HepG2 (cell line): ENCODE measurements around the gene CLTA.

Source experiments
- BHLHE40 ChIP-seq: IDR thresholded peaks from 2 replicates; pipeline ENCODE4 v1.6.1; 2011; ENCODE audit warnings: low read length, improper control_type of control experiment
- CEBPB ChIP-seq: IDR thresholded peaks from 2 replicates; pipeline ENCODE4 v1.6.1; 2011; ENCODE audit warnings: low read depth, low read length, improper control_type of control experiment, borderline replicate concordance
- EP300 ChIP-seq, 3 experiments: sonication (generic) in 1 of 3; formaldehyde crosslinking in 1 of 3; IDR thresholded peaks; 2 replicates each; pipeline versions ENCODE4 v1.5.1 to v1.6.1; 2011 to 2020; ENCODE audit warnings: low read depth in 2 of 3, low read length in 2 of 3, borderline replicate concordance in 1 of 3, improper control_type of control experiment in 1 of 3, mild to moderate bottlenecking in 1 of 3, missing genetic modification reagents in 1 of 3, moderate library complexity in 1 of 3
- HNF4A ChIP-seq: sonication (generic); formaldehyde crosslinking; IDR thresholded peaks from 2 replicates; pipeline ENCODE4 v1.4.0; 2020; ENCODE audit warnings: missing genetic modification reagents
- JDP2 ChIP-seq: sonication (generic); formaldehyde crosslinking; IDR thresholded peaks from 2 replicates; pipeline ENCODE4 v1.8.1; 2022; ENCODE audit warnings: missing genetic modification reagents, borderline replicate concordance
- SIN3A ChIP-seq: IDR thresholded peaks from 2 replicates; pipeline ENCODE4 v1.6.1; 2011; ENCODE audit warnings: low read depth, mild to moderate bottlenecking, control low read depth, low read length, borderline replicate concordance
- TF ChIP-seq, protein P1 (sequence below): sonication (generic); formaldehyde crosslinking; IDR thresholded peaks from one replicate; pipeline ENCODE4 v1.5.1; 2020; ENCODE audit warnings: mild to moderate bottlenecking, missing genetic modification reagents; ENCODE audit errors: not compliant biosample characterization
- TF ChIP-seq, protein P2 (sequence below), 2 experiments: sonication (generic) in 1 of 2; formaldehyde crosslinking in 1 of 2; IDR thresholded peaks; 2 replicates each; pipeline versions ENCODE4 v1.4.0 to v1.6.1; 2018 to 2020; ENCODE audit warnings: missing genetic modification reagents in 2 of 2, borderline replicate concordance in 1 of 2, low read depth in 1 of 2, mild to moderate bottlenecking in 1 of 2, missing biosample characterization in 1 of 2

DNA sequence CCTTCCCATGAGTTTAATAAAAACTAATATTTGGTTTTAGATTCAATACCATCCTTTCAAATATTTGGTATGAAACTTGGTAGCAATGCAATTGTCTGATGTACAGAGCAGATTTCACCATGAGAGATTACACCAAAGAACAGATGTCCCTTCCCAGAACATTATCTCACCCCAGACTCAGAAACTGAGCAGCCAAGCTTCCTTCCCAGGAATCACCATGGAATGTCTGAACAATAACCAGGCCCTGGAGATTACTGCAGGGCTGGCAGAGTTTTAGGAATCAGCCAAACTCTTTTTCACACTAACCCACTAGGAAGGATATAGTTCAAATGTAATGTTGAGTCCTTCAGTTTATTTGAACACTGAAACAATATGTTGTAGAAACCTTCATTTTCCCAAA, 23.9 kb downstream of the CLTA start:
- TF ChIP-seq SIN3A: no peak
- TF ChIP-seq EP300 (IDR thresholded peaks at IDR 0.05; ENCODE audit: low read depth in 2 of 2, low read length in 2 of 2): no peak
- no peak for TF ChIP-seq EP300 (CRISPR knock-in tag; IDR thresholded peaks at IDR 0.05; ENCODE audit: borderline replicate concordance)
- no peak for TF ChIP-seq CEBPB
- TF ChIP-seq, protein P1, sequence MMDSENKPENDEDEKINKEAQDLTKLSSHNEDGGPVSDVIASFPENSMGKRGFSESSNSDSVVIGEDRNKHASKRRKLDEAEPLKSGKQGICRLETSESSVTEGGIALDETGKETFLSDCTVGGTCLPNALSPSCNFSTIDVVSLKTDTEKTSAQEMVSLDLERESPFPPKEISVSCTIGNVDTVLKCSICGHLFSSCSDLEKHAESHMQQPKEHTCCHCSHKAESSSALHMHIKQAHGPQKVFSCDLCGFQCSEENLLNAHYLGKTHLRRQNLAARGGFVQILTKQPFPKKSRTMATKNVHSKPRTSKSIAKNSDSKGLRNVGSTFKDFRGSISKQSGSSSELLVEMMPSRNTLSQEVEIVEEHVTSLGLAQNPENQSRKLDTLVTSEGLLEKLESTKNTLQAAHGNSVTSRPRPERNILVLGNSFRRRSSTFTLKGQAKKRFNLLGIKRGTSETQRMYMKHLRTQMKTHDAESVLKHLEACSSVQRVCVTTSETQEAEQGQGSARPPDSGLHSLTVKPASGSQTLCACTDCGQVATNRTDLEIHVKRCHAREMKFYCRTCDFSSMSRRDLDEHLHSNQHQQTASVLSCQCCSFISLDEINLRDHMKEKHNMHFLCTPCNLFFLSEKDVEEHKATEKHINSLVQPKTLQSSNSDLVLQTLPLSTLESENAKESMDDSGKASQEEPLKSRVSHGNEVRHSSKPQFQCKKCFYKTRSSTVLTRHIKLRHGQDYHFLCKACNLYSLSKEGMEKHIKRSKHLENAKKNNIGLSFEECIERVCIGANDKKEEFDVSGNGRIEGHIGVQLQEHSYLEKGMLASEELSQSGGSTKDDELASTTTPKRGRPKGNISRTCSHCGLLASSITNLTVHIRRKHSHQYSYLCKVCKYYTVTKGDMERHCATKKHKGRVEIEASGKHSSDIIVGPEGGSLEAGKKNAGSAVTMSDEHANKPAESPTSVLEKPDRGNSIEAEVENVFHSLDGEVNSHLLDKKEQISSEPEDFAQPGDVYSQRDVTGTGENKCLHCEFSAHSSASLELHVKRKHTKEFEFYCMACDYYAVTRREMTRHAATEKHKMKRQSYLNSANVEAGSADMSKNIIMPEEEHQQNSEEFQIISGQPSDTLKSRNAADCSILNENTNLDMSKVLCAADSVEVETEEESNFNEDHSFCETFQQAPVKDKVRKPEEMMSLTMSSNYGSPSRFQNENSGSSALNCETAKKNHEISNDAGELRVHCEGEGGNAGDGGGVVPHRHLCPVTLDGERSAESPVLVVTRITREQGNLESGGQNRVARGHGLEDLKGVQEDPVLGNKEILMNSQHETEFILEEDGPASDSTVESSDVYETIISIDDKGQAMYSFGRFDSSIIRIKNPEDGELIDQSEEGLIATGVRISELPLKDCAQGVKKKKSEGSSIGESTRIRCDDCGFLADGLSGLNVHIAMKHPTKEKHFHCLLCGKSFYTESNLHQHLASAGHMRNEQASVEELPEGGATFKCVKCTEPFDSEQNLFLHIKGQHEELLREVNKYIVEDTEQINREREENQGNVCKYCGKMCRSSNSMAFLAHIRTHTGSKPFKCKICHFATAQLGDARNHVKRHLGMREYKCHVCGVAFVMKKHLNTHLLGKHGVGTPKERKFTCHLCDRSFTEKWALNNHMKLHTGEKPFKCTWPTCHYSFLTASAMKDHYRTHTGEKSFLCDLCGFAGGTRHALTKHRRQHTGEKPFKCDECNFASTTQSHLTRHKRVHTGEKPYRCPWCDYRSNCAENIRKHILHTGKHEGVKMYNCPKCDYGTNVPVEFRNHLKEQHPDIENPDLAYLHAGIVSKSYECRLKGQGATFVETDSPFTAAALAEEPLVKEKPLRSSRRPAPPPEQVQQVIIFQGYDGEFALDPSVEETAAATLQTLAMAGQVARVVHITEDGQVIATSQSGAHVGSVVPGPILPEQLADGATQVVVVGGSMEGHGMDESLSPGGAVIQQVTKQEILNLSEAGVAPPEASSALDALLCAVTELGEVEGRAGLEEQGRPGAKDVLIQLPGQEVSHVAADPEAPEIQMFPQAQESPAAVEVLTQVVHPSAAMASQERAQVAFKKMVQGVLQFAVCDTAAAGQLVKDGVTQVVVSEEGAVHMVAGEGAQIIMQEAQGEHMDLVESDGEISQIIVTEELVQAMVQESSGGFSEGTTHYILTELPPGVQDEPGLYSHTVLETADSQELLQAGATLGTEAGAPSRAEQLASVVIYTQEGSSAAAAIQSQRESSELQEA (CRISPR knock-in tag): no peak
- TF ChIP-seq BHLHE40: no peak
- TF ChIP-seq, protein P2, sequence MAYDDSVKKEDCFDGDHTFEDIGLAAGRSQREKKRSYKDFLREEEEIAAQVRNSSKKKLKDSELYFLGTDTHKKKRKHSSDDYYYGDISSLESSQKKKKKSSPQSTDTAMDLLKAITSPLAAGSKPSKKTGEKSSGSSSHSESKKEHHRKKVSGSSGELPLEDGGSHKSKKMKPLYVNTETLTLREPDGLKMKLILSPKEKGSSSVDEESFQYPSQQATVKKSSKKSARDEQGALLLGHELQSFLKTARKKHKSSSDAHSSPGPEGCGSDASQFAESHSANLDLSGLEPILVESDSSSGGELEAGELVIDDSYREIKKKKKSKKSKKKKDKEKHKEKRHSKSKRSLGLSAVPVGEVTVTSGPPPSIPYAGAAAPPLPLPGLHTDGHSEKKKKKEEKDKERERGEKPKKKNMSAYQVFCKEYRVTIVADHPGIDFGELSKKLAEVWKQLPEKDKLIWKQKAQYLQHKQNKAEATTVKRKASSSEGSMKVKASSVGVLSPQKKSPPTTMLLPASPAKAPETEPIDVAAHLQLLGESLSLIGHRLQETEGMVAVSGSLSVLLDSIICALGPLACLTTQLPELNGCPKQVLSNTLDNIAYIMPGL (CRISPR knock-in tag; IDR thresholded peaks at IDR 0.05; ENCODE audit: borderline replicate concordance in 1 of 2, low read depth in 1 of 2): no peak
- no peak for TF ChIP-seq JDP2 (CRISPR knock-in tag)
- TF ChIP-seq HNF4A (CRISPR knock-in tag): no peak
